OCI-LY7 (cell line): ENCODE measurements around the gene ZNF625. TPM values are rescaled to one million over a fixed set of nuclear protein-coding genes. Genes with fewer than 3 reads are reported as not detected.

Experiments used
- BruUV-seq: library from RNA; stranded (reverse); fragments of 400-500 nt; replicated peaks from 2 replicates; lab custom pipeline; 2021; lab: Mats Ljungman, UMichigan
- CTCF ChIA-PET: fragments of 300-600 bp; sonication (Branson Sonifier 250); formaldehyde crosslinking; loops from one replicate; lab custom pipeline; 2022; ENCODE audit warnings: antibody characterized with exemption; ENCODE audit not compliant: unreplicated experiment; lab: Charles Lee
- POLR2A ChIA-PET: fragments of 300-600 bp; sonication (Branson Sonifier 250); formaldehyde crosslinking; loops from one replicate; lab custom pipeline; 2022; ENCODE audit warnings: antibody characterized with exemption; lab: Charles Lee
- DNase-seq: peaks from one replicate; pipeline ENCODE4 v3.0.0-alpha.2; 2015; ENCODE audit warnings: low spot score
- H2AFZ ChIP-seq: fragments of 200-600 bp; sonication (generic), shearing (Covaris generic); 2 replicates; pipeline ENCODE4 v1.6.1; 2014; ENCODE audit warnings: mild to moderate bottlenecking, antibody characterized with exemption, low read length, moderate library complexity
- H3K27ac ChIP-seq: fragments of 200-600 bp; sonication (generic); 2 replicates; pipeline ENCODE4 v1.5.1; 2014; ENCODE audit warnings: mixed run types, low read depth, mild to moderate bottlenecking, moderate library complexity, low read length, inconsistent platforms; ENCODE audit not compliant: poor library complexity, severe bottlenecking
- H3K36me3 ChIP-seq: fragments of 200-600 bp; sonication (generic); 2 replicates; pipeline ENCODE4 v1.6.1; 2014; ENCODE audit warnings: mild to moderate bottlenecking, antibody characterized with exemption, low read length, moderate library complexity, mixed read lengths; ENCODE audit not compliant: insufficient read depth
- H3K4me1 ChIP-seq: fragments of 200-600 bp; sonication (generic); 2 replicates; pipeline ENCODE4 v1.5.1; 2014; ENCODE audit warnings: mild to moderate bottlenecking, low read length; ENCODE audit not compliant: insufficient read depth, poor library complexity, severe bottlenecking
- H3K4me2 ChIP-seq: fragments of 200-600 bp; sonication (generic); 2 replicates; pipeline ENCODE4 v1.6.1; 2014; ENCODE audit warnings: mild to moderate bottlenecking, low read length
- H3K4me3 ChIP-seq: fragments of 200-600 bp; sonication (generic); 2 replicates; pipeline ENCODE4 v1.5.1; 2014; ENCODE audit warnings: mild to moderate bottlenecking, low read depth, low read length; ENCODE audit not compliant: poor library complexity, severe bottlenecking
- H3K79me2 ChIP-seq: fragments of 200-600 bp; sonication (generic); 2 replicates; pipeline ENCODE4 v1.6.1; 2016; ENCODE audit warnings: low read depth, mild to moderate bottlenecking, low read length, moderate library complexity, mixed read lengths; ENCODE audit not compliant: insufficient read depth
- H3K9me2 ChIP-seq: fragments of 200-600 bp; sonication (generic); 2 replicates; pipeline ENCODE4 v1.6.1; 2016; ENCODE audit warnings: mild to moderate bottlenecking, low read length, mixed read lengths; ENCODE audit not compliant: insufficient read depth
- H3K9me3 ChIP-seq: fragments of 200-600 bp; sonication (generic); 2 replicates; pipeline ENCODE4 v1.6.1; 2014; ENCODE audit warnings: mild to moderate bottlenecking, mixed run types, low read length, mixed read lengths
- H4K20me1 ChIP-seq: fragments of 200-600 bp; sonication (generic); 2 replicates; pipeline ENCODE4 v1.6.1; 2014; ENCODE audit warnings: mild to moderate bottlenecking, antibody characterized with exemption, low read length, moderate library complexity, mixed read lengths; ENCODE audit not compliant: insufficient read depth
- CTCF ChIP-seq: fragments of 200-600 bp; sonication (generic); conservative IDR thresholded peaks from 2 replicates; pipeline ENCODE4 v1.5.1; 2014; ENCODE audit warnings: mild to moderate bottlenecking, antibody characterized with exemption, low read length, moderate library complexity, mixed read lengths
- EZH2phosphoT487 ChIP-seq: fragments of 200-600 bp; sonication (generic); IDR thresholded peaks from 2 replicates; pipeline ENCODE4 v1.6.1; 2018; ENCODE audit warnings: low read depth, borderline replicate concordance, mild to moderate bottlenecking, mixed run types, antibody characterized with exemption, low read length, moderate library complexity, mixed read lengths
- intact Hi-C: fragments of 100-400 bp; cut with micrococcal nuclease; formaldehyde crosslinking; loops from one replicate; pipeline ENCODE4 v1.10.0; 2022; ENCODE audit not compliant: unreplicated experiment
- total RNA-seq, 2 experiments: library from RNA; depleted of rRNA in 1 of 2; stranded (reverse); fragments of >200 nt in 1 of 2; shearing (Covaris generic) in 1 of 2; gene quantifications; 2 replicates each; pipeline ENCODE4 v1.2.3, GENCODE V29; 2014 to 2022

The ZNF625 gene
- total RNA-seq, 2 experiments from 2014 or later = 7.8 to 9.2 TPM

DNA sequence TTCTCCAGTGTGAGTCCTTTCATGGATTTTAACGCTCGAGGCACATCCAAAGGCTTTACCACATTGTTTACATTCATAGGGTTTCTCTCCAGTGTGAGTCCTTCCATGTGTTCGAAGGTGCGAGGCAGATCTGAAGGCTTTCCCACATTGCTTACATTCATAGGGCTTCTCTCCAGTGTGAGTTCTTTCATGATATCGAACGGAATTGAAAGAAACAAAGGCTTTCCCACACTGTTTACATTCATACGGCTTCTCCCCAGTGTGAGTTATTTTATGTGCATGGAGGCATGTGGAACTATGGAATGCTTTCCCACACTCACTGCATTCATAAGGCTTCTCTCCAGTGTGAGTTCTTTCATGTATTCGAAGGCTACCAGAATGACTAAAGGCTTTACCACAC lies 11.2 kb downstream of the ZNF625 start:
- no peak for DNase-seq
- no peaks in the 10 kb centered on the region for H3K9me2 ChIP-seq
- peaks cover 27% of the 10 kb centered on the region for H3K36me3 ChIP-seq
- ChIA-PET CTCF (no interaction called here), POLR2A (interaction anchor here (0.6 kb wide), 2 partner anchors 169 to 319 kb away, joined by 3 to 5 read pairs; no protein-coding TSS in a partner anchor)
- H3K4me3 ChIP-seq = no peak overlapping the region
- H3K9me3 ChIP-seq = no peaks in the 10 kb centered on the region
- TF ChIP-seq EZH2phosphoT487 = no peak
- no peak for TF ChIP-seq CTCF
- peaks cover 7% of the 10 kb centered on the region for H3K4me1 ChIP-seq
- H4K20me1 ChIP-seq = no peaks in the 10 kb centered on the region
- H3K27ac ChIP-seq = no peak overlapping the region
- H2AFZ ChIP-seq = no peak overlapping the region
- intact Hi-C loops = no loop called here
- BruUV-seq = TSS peak; percentile 45
- no peaks in the 10 kb centered on the region for H3K79me2 ChIP-seq
- H3K4me2 ChIP-seq = no peak overlapping the region

GRCh38 chr19:12141405-12141736 lies 15.2 kb downstream of the ZNF625 start:
- H3K4me2 ChIP-seq = peak overlapping the region; percentile 96
- BruUV-seq = no TSS peak
- H3K9me3 ChIP-seq = no peaks in the 10 kb centered on the region
- H3K4me3 ChIP-seq = peak overlapping the region; percentile 89
- H2AFZ ChIP-seq = no peak overlapping the region
- ChIA-PET CTCF (interaction anchor here (0.6 to 1.7 kb wide), 3 partner anchors 82 to 343 kb away, joined by 3 to 8 read pairs (median 8); partner anchors contain the start of gene ZNF491), POLR2A (interaction anchor here (0.7 to 1.8 kb wide), 3 partner anchors 73 to 217 kb away, joined by 3 to 9 read pairs (median 3); no protein-coding TSS in a partner anchor)
- H3K79me2 ChIP-seq = peaks cover 11% of the 10 kb centered on the region; the same call in 1 of the 2 replicates
- H3K4me1 ChIP-seq = peaks cover 26% of the 10 kb centered on the region
- peaks cover 19% of the 10 kb centered on the region for H3K36me3 ChIP-seq
- intact Hi-C loops = loop anchor here (1.0 to 2.0 kb wide), 6 partner anchors 82 to 345 kb away; no protein-coding TSS in a partner anchor
- TF ChIP-seq CTCF = peak; percentile 22; the same call in 1 of the 2 replicates
- no peak for TF ChIP-seq EZH2phosphoT487
- no peak for DNase-seq
- H4K20me1 ChIP-seq = no peaks in the 10 kb centered on the region
- no peak overlapping the region for H3K27ac ChIP-seq
- H3K9me2 ChIP-seq = no peaks in the 10 kb centered on the region
